HG02798 (cell line): Measurements from ENCODE around the gene MOB3A.
A peak's percentile ranks its signal among the peaks of the same experiment; 100 is the strongest.
"Not testable (repeated sequence)": the region's sequence is repeated elsewhere in the genome, so short reads cannot be mapped to it uniquely, and the experiment has no call there.

Source experiments
- ATAC-seq: cut with Tn5 transposase; IDR thresholded peaks from one replicate; pipeline ENCODE4 v1.9.1; 2021; ENCODE audit warnings: mild to moderate bottlenecking; ENCODE audit not compliant: unreplicated experiment, poor library complexity

Gene MOB3A

GRCh38 chr19:2096034-2096479 is at the start of gene MOB3A:
TSS of gene MOB3A (minus strand) at chr19:2096326. CDS start at chr19:2078560, 17,766 bp downstream.
- ATAC-seq, result peak; percentile 41

GRCh38 chr19:2145831-2146241 is 49.7 kb upstream of the MOB3A start:
- ATAC-seq, result no peak

- ATAC-seq, result no peak
Observed at GRCh38 chr19:2144190-2144589, 48.1 kb upstream of the MOB3A start.

GRCh38 chr19:2142173-2142829 is 46.2 kb upstream of the MOB3A start:
- no peak for ATAC-seq

GRCh38 chr19:2140138-2140569 is 44.0 kb upstream of the MOB3A start:
- no peak for ATAC-seq

- ATAC-seq, result no peak
Observed at GRCh38 chr19:2139385-2140137, 43.4 kb upstream of the MOB3A start.

GRCh38 chr19:2138061-2138728 is 42.1 kb upstream of the MOB3A start:
- no peak for ATAC-seq

GRCh38 chr19:2136796-2137195 is 40.7 kb upstream of the MOB3A start:
- no peak for ATAC-seq

GRCh38 chr19:2135474-2136402 is 39.6 kb upstream of the MOB3A start:
- no peak for ATAC-seq

- ATAC-seq, result no peak
Observed at GRCh38 chr19:2132731-2133490, 36.8 kb upstream of the MOB3A start.

GRCh38 chr19:2132191-2132590 is 36.1 kb upstream of the MOB3A start:
- no peak for ATAC-seq

GRCh38 chr19:2131012-2131975 is 35.2 kb upstream of the MOB3A start:
- not testable (repeated sequence) for ATAC-seq

- ATAC-seq, result no peak
Observed at GRCh38 chr19:2129892-2130770, 34.0 kb upstream of the MOB3A start.

- ATAC-seq, result no peak
Observed at GRCh38 chr19:2129486-2129885, 33.4 kb upstream of the MOB3A start.

- ATAC-seq, result no peak
Observed at GRCh38 chr19:2129022-2129421, 32.9 kb upstream of the MOB3A start.

GRCh38 chr19:2128252-2128651 is 32.1 kb upstream of the MOB3A start:
- not testable (repeated sequence) for ATAC-seq

- ATAC-seq, result no peak
Observed at GRCh38 chr19:2127758-2128157, 31.6 kb upstream of the MOB3A start.
